ENCODE measurements around the gene ITGA8. TPM values are rescaled to one million over a fixed set of nuclear protein-coding genes. Genes with fewer than 3 reads are reported as not detected.

Gene ITGA8
- total and polyA plus RNA-seq, 2 of the 4 experiments (the other 2 are of a cell fraction): under 0.01 to 0.02 TPM

- Histone ChIP-seq H2BK20ac (ENCODE audit: low read depth, low read length) (no peak overlapping the region), H4K8ac (ENCODE audit: low read depth in 2 of 2, low read length in 2 of 2) (no peak overlapping the region), H3K4ac (ENCODE audit: low read depth, low read length) (no peak overlapping the region), H2AK9ac (replicated peaks; ENCODE audit: low read depth, low read length, poor library complexity) (no peak overlapping the region), H4K91ac (ENCODE audit: insufficient read depth, low read depth, low read length) (no peak overlapping the region), H2AK5ac (ENCODE audit: low read depth, low read length) (no peak overlapping the region), H3K4me1 (ENCODE audit: control insufficient read depth, insufficient read depth, low read length) (no peaks in the 10 kb centered on the region), H3K4me2 (ENCODE audit: low read depth, low read length) (no peak overlapping the region), H3K4me3 (ENCODE audit: insufficient read depth, low read depth, low read length) (no peak overlapping the region), H3K27ac (ENCODE audit: insufficient read depth, low read length) (no peak overlapping the region), H3K9me3 (ENCODE audit: control insufficient read depth, insufficient read depth, low read length) (no peaks in the 10 kb centered on the region), H3K14ac (replicated peaks; ENCODE audit: low read depth, low read length) (no peak overlapping the region), H4K5ac (ENCODE audit: low read depth, low read length) (no peak overlapping the region), H3K9me1 (ENCODE audit: insufficient read depth, low read length) (no peaks in the 10 kb centered on the region), H3K23ac (ENCODE audit: low read depth, low read length) (no peak overlapping the region), H4K20me1 (ENCODE audit: insufficient read depth, low read length) (no peaks in the 10 kb centered on the region), H3K9ac (ENCODE audit: low read depth, low read length) (no peak overlapping the region), H3K56ac (ENCODE audit: extremely low read depth, insufficient read depth, low read length) (no peak overlapping the region), H2BK15ac (ENCODE audit: low read depth, low read length) (no peak overlapping the region), H2BK120ac (ENCODE audit: low read depth, low read length) (no peak overlapping the region), H2AFZ (replicated peaks; ENCODE audit: low read length, poor library complexity) (no peak overlapping the region), H3K27me3 (ENCODE audit: control insufficient read depth, insufficient read depth, low read length) (no peaks in the 10 kb centered on the region), H3K79me1 (ENCODE audit: low read depth in 1 of 2, low read length in 2 of 2) (no peaks in the 10 kb centered on the region), H3K18ac (ENCODE audit: low read depth, low read length) (no peak overlapping the region), H2BK5ac (ENCODE audit: low read depth, low read length, poor library complexity, severe bottlenecking) (no peak overlapping the region), H3K36me3 (ENCODE audit: control insufficient read depth, insufficient read depth, low read length) (no peaks in the 10 kb centered on the region)
- ATAC-seq (ENCODE audit: low read depth): no peak
- in situ Hi-C loops (cut with MboI; ENCODE audit: low sequenced_read_pairs) (no loop called here), intact Hi-C loops (cut with micrococcal nuclease) (no loop called here), dilution Hi-C loops (cut with HindIII; ENCODE audit: low sequenced_read_pairs, unreplicated experiment) (no loop called here)
- POLR2A ChIA-PET (ENCODE audit: unreplicated experiment): no interaction called here
- no CpG with 5 or more reads among the region's 1 CpG for WGBS, 2 experiments (ENCODE audit: extremely low coverage in 2 of 2, insufficient read length in 1 of 2)
- DNase-seq: no peak
- CTCF ChIA-PET: no interaction called here
- TF ChIP-seq RFX5 (IDR thresholded peaks at IDR 0.05; ENCODE audit: low read depth, low read length) (no peak), RCOR1 (IDR thresholded peaks at IDR 0.05; ENCODE audit: insufficient replicate concordance, low read length) (no peak), NFE2L2 (IDR thresholded peaks at IDR 0.05; ENCODE audit: low read depth, low read length) (no peak), MAFK (IDR thresholded peaks at IDR 0.05; ENCODE audit: low read depth, low read length) (no peak), SMC3 (IDR thresholded peaks at IDR 0.05; ENCODE audit: low read depth, low read length) (no peak), MXI1 (IDR thresholded peaks at IDR 0.05; ENCODE audit: borderline replicate concordance, low read depth, low read length) (no peak), BHLHE40 (IDR thresholded peaks at IDR 0.05; ENCODE audit: low read depth, low read length) (no peak), POLR2A (IDR thresholded peaks at IDR 0.05; ENCODE audit: low read depth, low read length) (no peak), FOS (IDR thresholded peaks at IDR 0.05; ENCODE audit: low read depth, low read length) (no peak), CHD1 (IDR thresholded peaks at IDR 0.05; ENCODE audit: low read depth, low read length) (no peak), CTCF (conservative IDR thresholded peaks at IDR 0.05; ENCODE audit: low read depth, low read length) (no peak), RAD21 (IDR thresholded peaks at IDR 0.05; ENCODE audit: low read length) (no peak)
- no TSS peak for BruUV-seq (replicated peaks)
Observed at GRCh38 chr10:15539262-15539661, 180.5 kb downstream of the ITGA8 start.
